Measurements from ENCODE around the gene TAGLN2.

DNA sequence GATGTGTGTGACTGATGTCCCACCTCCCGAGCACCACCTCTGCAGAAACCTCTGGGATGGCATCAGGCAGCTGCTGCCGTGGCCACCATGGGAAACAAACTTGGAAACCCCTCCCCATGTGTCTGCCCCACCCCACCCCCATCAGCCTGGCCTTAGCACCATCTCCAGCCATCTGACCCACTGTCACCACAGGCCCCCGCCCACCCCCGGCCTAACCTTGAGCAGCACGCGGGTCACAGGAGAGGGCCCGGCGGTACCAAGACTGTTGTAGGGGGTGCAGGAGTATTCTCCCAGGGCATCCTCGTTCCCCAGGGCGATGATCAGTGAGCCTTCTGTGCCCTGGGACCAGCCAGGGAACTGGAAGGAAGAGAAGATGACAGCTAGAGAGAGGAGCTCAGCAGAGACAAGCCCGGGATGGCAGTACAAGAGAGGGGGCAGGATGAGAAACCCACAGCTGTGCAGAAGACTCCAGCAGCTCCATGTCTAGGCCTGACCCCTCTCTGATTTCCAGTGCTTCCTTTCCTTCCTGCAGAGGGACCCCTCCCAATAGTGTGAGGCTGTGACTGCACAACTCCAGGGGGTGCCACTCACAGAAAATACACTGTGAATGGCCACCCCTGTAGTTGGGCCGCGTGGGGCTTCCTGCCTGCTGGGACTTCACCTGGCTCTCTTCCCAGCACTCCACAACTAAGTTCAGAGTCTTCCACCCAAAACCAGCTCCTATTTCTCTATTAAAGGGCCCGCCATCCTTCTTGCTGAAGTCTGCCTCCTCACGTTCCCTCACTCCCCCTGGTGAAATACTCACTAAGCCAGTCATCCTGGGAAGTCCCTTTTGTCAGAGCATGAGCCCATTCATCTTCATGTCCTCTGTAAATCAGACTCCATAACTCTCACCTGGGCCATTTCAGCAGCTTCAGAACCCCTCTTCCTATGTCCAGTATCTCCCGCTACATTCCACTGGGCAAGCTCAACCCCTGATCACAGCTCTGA lies 7.3 kb upstream of the TAGLN2 start:
- TF ChIP-seq PRPF4 (IDR thresholded peaks at IDR 0.05; ENCODE audit: insufficient read depth, low read depth, low read length, poor library complexity, severe bottlenecking) (no peak), ZNF217 (CRISPR knock-in tag; IDR thresholded peaks at IDR 0.05) (no peak), HMGN3 (IDR thresholded peaks at IDR 0.05; ENCODE audit: borderline replicate concordance, extremely low read depth, insufficient read length, low read depth, low read length) (no peak), FOXM1 (IDR thresholded peaks at IDR 0.05; ENCODE audit: low read depth) (no peak), FOXM1 (CRISPR knock-in tag; IDR thresholded peaks at IDR 0.05; ENCODE audit: low read depth) (no peak), CTCF (IDR thresholded peaks at IDR 0.05 in 2 of 3, conservative IDR thresholded peaks at IDR 0.05 in 1 of 3; ENCODE audit: insufficient read depth in 2 of 3, low read depth in 1 of 3, low read length in 3 of 3) (no peak), BHLHE40 (IDR thresholded peaks at IDR 0.05; ENCODE audit: low read length) (no peak), POLR2AphosphoS5 (IDR thresholded peaks at IDR 0.05; ENCODE audit: control insufficient read depth, insufficient read depth, low read depth, low read length) (no peak), FOSL1 (tag; conservative IDR thresholded peaks at IDR 0.05) (no peak), TAF1 (IDR thresholded peaks at IDR 0.05; ENCODE audit: control insufficient read depth, extremely low read depth, insufficient read depth, low read length, severe bottlenecking) (no peak), POLR2A (conservative IDR thresholded peaks at IDR 0.05) (no peak)
- TF ChIP-seq, protein P1, sequence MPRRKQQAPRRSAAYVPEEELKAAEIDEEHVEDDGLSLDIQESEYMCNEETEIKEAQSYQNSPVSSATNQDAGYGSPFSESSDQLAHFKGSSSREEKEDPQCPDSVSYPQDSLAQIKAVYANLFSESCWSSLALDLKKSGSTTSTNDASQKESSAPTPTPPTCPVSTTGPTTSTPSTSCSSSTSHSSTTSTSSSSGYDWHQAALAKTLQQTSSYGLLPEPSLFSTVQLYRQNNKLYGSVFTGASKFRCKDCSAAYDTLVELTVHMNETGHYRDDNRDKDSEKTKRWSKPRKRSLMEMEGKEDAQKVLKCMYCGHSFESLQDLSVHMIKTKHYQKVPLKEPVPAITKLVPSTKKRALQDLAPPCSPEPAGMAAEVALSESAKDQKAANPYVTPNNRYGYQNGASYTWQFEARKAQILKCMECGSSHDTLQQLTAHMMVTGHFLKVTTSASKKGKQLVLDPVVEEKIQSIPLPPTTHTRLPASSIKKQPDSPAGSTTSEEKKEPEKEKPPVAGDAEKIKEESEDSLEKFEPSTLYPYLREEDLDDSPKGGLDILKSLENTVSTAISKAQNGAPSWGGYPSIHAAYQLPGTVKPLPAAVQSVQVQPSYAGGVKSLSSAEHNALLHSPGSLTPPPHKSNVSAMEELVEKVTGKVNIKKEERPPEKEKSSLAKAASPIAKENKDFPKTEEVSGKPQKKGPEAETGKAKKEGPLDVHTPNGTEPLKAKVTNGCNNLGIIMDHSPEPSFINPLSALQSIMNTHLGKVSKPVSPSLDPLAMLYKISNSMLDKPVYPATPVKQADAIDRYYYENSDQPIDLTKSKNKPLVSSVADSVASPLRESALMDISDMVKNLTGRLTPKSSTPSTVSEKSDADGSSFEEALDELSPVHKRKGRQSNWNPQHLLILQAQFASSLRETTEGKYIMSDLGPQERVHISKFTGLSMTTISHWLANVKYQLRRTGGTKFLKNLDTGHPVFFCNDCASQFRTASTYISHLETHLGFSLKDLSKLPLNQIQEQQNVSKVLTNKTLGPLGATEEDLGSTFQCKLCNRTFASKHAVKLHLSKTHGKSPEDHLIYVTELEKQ (CRISPR knock-in tag; IDR thresholded peaks at IDR 0.05), result no peak
- TF ChIP-seq, protein P2, sequence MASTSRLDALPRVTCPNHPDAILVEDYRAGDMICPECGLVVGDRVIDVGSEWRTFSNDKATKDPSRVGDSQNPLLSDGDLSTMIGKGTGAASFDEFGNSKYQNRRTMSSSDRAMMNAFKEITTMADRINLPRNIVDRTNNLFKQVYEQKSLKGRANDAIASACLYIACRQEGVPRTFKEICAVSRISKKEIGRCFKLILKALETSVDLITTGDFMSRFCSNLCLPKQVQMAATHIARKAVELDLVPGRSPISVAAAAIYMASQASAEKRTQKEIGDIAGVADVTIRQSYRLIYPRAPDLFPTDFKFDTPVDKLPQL (IDR thresholded peaks at IDR 0.05; ENCODE audit: extremely low read depth, insufficient read length), result no peak
